ENCODE measurements around the gene BRMS1.

The BRMS1 gene

GRCh38 chr11:66314561-66315497 lies 30.1 kb downstream of the BRMS1 start:
- TF ChIP-seq RAD21 (IDR thresholded peaks at IDR 0.05; ENCODE audit: low read depth) (no peak), FOXM1 (IDR thresholded peaks at IDR 0.05; ENCODE audit: borderline replicate concordance, low read depth) (no peak), CEBPB (IDR thresholded peaks at IDR 0.05) (no peak), TAF1 (IDR thresholded peaks at IDR 0.05; ENCODE audit: low read depth) (no peak), EP300 (IDR thresholded peaks at IDR 0.05; ENCODE audit: borderline replicate concordance) (no peak), TEAD4 (IDR thresholded peaks at IDR 0.05) (no peak), REST (IDR thresholded peaks at IDR 0.05; ENCODE audit: low read depth) (no peak), MAX (IDR thresholded peaks at IDR 0.05) (no peak), YY1 (IDR thresholded peaks at IDR 0.05; ENCODE audit: low read depth) (no peak), USF1 (IDR thresholded peaks at IDR 0.05) (no peak), EGR1 (IDR thresholded peaks at IDR 0.05) (no peak), TCF12 (IDR thresholded peaks at IDR 0.05; ENCODE audit: low read depth) (no peak)

GRCh38 chr11:66314186-66314501 lies 30.8 kb downstream of the BRMS1 start:
- TF ChIP-seq YY1 (IDR thresholded peaks at IDR 0.05; ENCODE audit: low read depth) (no peak), FOXM1 (IDR thresholded peaks at IDR 0.05; ENCODE audit: borderline replicate concordance, low read depth) (no peak), REST (IDR thresholded peaks at IDR 0.05; ENCODE audit: low read depth) (no peak), RAD21 (IDR thresholded peaks at IDR 0.05; ENCODE audit: low read depth) (no peak)

- TF ChIP-seq TEAD4 (IDR thresholded peaks at IDR 0.05) (no peak), ZBTB7A (IDR thresholded peaks at IDR 0.05; ENCODE audit: low read depth) (no peak), CREB1 (IDR thresholded peaks at IDR 0.05; ENCODE audit: low read depth) (no peak), MAX (IDR thresholded peaks at IDR 0.05) (no peak), USF1 (IDR thresholded peaks at IDR 0.05) (no peak), TCF12 (IDR thresholded peaks at IDR 0.05; ENCODE audit: low read depth) (no peak), TAF1 (IDR thresholded peaks at IDR 0.05; ENCODE audit: low read depth) (no peak), FOXM1 (IDR thresholded peaks at IDR 0.05; ENCODE audit: borderline replicate concordance, low read depth) (no peak), CEBPB (IDR thresholded peaks at IDR 0.05) (no peak), REST (IDR thresholded peaks at IDR 0.05; ENCODE audit: low read depth) (no peak), YY1 (IDR thresholded peaks at IDR 0.05; ENCODE audit: low read depth) (no peak), RAD21 (IDR thresholded peaks at IDR 0.05; ENCODE audit: low read depth) (no peak), EGR1 (IDR thresholded peaks at IDR 0.05) (no peak), NFIC (IDR thresholded peaks at IDR 0.05) (no peak), EP300 (IDR thresholded peaks at IDR 0.05; ENCODE audit: borderline replicate concordance) (no peak)
Measured at GRCh38 chr11:66313321-66314185, 31.4 kb downstream of the BRMS1 start.

Data from Ishikawa (cell line).